K562 (cell line): ENCODE results near the gene F2RL1. TPM values are rescaled to one million over a fixed set of nuclear protein-coding genes. Genes with fewer than 3 reads are reported as not detected.

Experiments
- ATAC-seq: fragments of 200-7000 bp; cut with Tn5 transposase; 3 replicates; pipeline ENCODE4 v1.9.1; 2020; ENCODE audit warnings: moderate library complexity
- Bru-seq: library from RNA; stranded (reverse); fragments of 400-500 nt; gene quantifications from one replicate; lab custom pipeline; 2021; lab: Mats Ljungman, UMichigan
- BruChase-seq, 2 experiments: library from RNA; stranded (reverse); fragments of 400-500 nt; gene quantifications; one replicate each; lab custom pipeline; 2021; lab: Mats Ljungman, UMichigan
- BruUV-seq: library from RNA; stranded (reverse); fragments of 400-500 nt; replicated peaks from 2 replicates; lab custom pipeline; 2021; lab: Mats Ljungman, UMichigan
- CTCF ChIA-PET: fragments of 300-600 bp; formaldehyde crosslinking; extraction: SDS; loops from one replicate; lab custom pipeline; 2021; ENCODE audit warnings: low intra/inter-chr PET ratio; lab: Yijun Ruan, JAX
- POLR2A ChIA-PET: fragments of 300-600, 350-650 bp; sonication (Branson Sonifier 250); formaldehyde crosslinking; extraction: SDS; loops from one replicate; lab custom pipeline; 2021; ENCODE audit warnings: antibody characterized with exemption, inconsistent platforms; lab: Yijun Ruan, JAX
- DNase-seq, 4 experiments: peaks; one replicate each; pipeline versions ENCODE4 v3.0.0 to v3.0.0-alpha.2; 2011 to 2018; ENCODE audit warnings: low spot score in 3 of 4, mixed read lengths in 3 of 4; ENCODE audit errors: extremely low read depth in 1 of 4
- FAIRE-seq: peaks from 2 replicates; lab custom pipeline; 2011; peaks lifted over from hg19 to GRCh38; lab: Jason Lieb, UNC
- H2AFZ ChIP-seq: 2 replicates; pipeline ENCODE4 v1.6.0; 2011; ENCODE audit warnings: low read depth, low read length, control low read depth, inconsistent platforms
- H3K27ac ChIP-seq: fragments of 200-600 bp; 3 replicates; pipeline ENCODE4 v1.8.0; 2011; ENCODE audit warnings: low read depth, mild to moderate bottlenecking, control low read depth, inconsistent platforms, low read length, moderate library complexity, mixed read lengths; ENCODE audit errors: extremely low read depth
- H3K27me3 ChIP-seq, 2 experiments: fragments of 300-600 bp in 1 of 2; 2 replicates in 1 of 2; 3 replicates in 1 of 2; pipeline versions ENCODE4 v1.6.0 to v1.8.0; 2011; ENCODE audit warnings: inconsistent platforms in 2 of 2, low read length in 2 of 2, mild to moderate bottlenecking in 1 of 2, mixed read lengths in 1 of 2, moderate library complexity in 1 of 2; ENCODE audit not compliant: control insufficient read depth in 2 of 2, insufficient read depth in 2 of 2
- H3K36me3 ChIP-seq: fragments of 300-600 bp; 3 replicates; pipeline ENCODE4 v1.8.0; 2011; ENCODE audit warnings: mild to moderate bottlenecking, low read length, inconsistent platforms; ENCODE audit not compliant: control insufficient read depth, insufficient read depth
- H3K4me1 ChIP-seq, 2 experiments: fragments of 200-600 bp in 1 of 2; replicated peaks in 1 of 2; 2 replicates in 1 of 2; 3 replicates in 1 of 2; pipeline versions ENCODE4 v1.5.1 to v1.8.0; 2011; ENCODE audit warnings: inconsistent platforms in 2 of 2, low read length in 2 of 2, mild to moderate bottlenecking in 1 of 2, mixed read lengths in 1 of 2, moderate library complexity in 1 of 2; ENCODE audit not compliant: control insufficient read depth in 2 of 2, insufficient read depth in 2 of 2
- H3K4me2 ChIP-seq: 2 replicates; pipeline ENCODE4 v1.6.1; 2011; ENCODE audit warnings: low read length, control low read depth, inconsistent platforms, mixed read lengths; ENCODE audit not compliant: insufficient read depth
- H3K4me3 ChIP-seq: fragments of 200-600 bp; sonication (generic), shearing (Covaris generic); 2 replicates; pipeline ENCODE4 v1.5.1; 2016; ENCODE audit warnings: control low read depth, inconsistent platforms
- H3K79me2 ChIP-seq: fragments of 200-600 bp; 3 replicates; pipeline ENCODE4 v1.8.0; 2011; ENCODE audit warnings: low read length, inconsistent platforms; ENCODE audit not compliant: control insufficient read depth, insufficient read depth
- H3K9ac ChIP-seq, 2 experiments: 2 replicates each; pipeline versions ENCODE4 v1.6.0 to v1.6.1; 2011; ENCODE audit warnings: low read depth in 2 of 2, low read length in 2 of 2, control low read depth in 1 of 2, inconsistent platforms in 1 of 2, mild to moderate bottlenecking in 1 of 2, mixed read lengths in 1 of 2; ENCODE audit not compliant: insufficient read depth in 1 of 2
- H3K9me1 ChIP-seq: one replicate; pipeline ENCODE4 v1.6.0; 2011; ENCODE audit warnings: inconsistent platforms, mild to moderate bottlenecking, low read length, moderate library complexity; ENCODE audit not compliant: control insufficient read depth, insufficient read depth
- H3K9me3 ChIP-seq: replicated peaks from 2 replicates; pipeline ENCODE4 v1.5.1; 2011; ENCODE audit warnings: low read depth, low read length, inconsistent platforms; ENCODE audit not compliant: control insufficient read depth, insufficient read depth
- H4K20me1 ChIP-seq: replicated peaks from 2 replicates; pipeline ENCODE4 v1.6.1; 2011; ENCODE audit warnings: low read length, inconsistent platforms, mixed read lengths; ENCODE audit not compliant: control insufficient read depth, insufficient read depth
- CHD4 ChIP-seq: fragments of 200-600 bp; sonication (generic); IDR thresholded peaks from 3 replicates; pipeline ENCODE4 v1.6.1; 2012; ENCODE audit warnings: low read depth, mild to moderate bottlenecking, mixed read lengths, low read length, inconsistent platforms; ENCODE audit not compliant: insufficient read depth, insufficient replicate concordance, poor library complexity, severe bottlenecking
- COPS2 ChIP-seq: fragments of 450-650 bp; conservative IDR thresholded peaks from 2 replicates; pipeline ENCODE4 v1.6.1; 2016; ENCODE audit warnings: mild to moderate bottlenecking, moderate library complexity
- MYBL2 ChIP-seq, 2 experiments: fragments of 450-650 bp in 1 of 2; sonication (generic) in 1 of 2; formaldehyde crosslinking in 1 of 2; IDR thresholded peaks; 2 replicates each; pipeline versions ENCODE4 v1.6.1 to v1.8.1; 2017 to 2022; ENCODE audit warnings: borderline replicate concordance in 1 of 2, inconsistent platforms in 1 of 2, low read depth in 1 of 2, mild to moderate bottlenecking in 1 of 2, missing genetic modification reagents in 1 of 2, moderate library complexity in 1 of 2
- NRF1 ChIP-seq, 2 experiments: fragments of 450-650 bp; IDR thresholded peaks in 1 of 2; conservative IDR thresholded peaks in 1 of 2; 2 replicates each; pipeline ENCODE4 v1.6.1; 2014; ENCODE audit warnings: mild to moderate bottlenecking in 2 of 2
- POLR2AphosphoS5 ChIP-seq: IDR thresholded peaks from 2 replicates; pipeline ENCODE4 v1.6.1; 2011; ENCODE audit warnings: mild to moderate bottlenecking, low read depth, low read length, moderate library complexity; ENCODE audit not compliant: control insufficient read depth, insufficient read depth
- RBM15 ChIP-seq: fragments of 200-400 bp; formaldehyde crosslinking; IDR thresholded peaks from 2 replicates; pipeline ENCODE4 v1.6.1; 2018; ENCODE audit warnings: mild to moderate bottlenecking, low read length, moderate library complexity; ENCODE audit not compliant: insufficient read depth
- ZNF121 ChIP-seq: sonication (generic); formaldehyde crosslinking; conservative IDR thresholded peaks from 2 replicates; pipeline ENCODE4 v1.8.0; 2022; ENCODE audit warnings: missing genetic modification reagents
- ZNF830 ChIP-seq: fragments of 250-450 bp; sonication (Bioruptor Pico); IDR thresholded peaks from 2 replicates; pipeline ENCODE4 v1.5.0; 2021; ENCODE audit warnings: mild to moderate bottlenecking
- WGBS: fragments of 100-300 bp; shearing (Covaris generic); methylation state at CpG from one replicate; pipeline ENCODE4 v1.1.6; 2016; ENCODE audit warnings: low coverage, mixed read lengths; ENCODE audit not compliant: insufficient coverage; ENCODE audit errors: missing lambda C conversion rate; 5-methylcytosine and 5-hydroxymethylcytosine counted together
- in situ Hi-C: fragments of 300-500 bp; cut with MboI; formaldehyde crosslinking; loops from 4 replicates; pipeline ENCODE4 v1.15.0; 2018; ENCODE audit warnings: inconsistent platforms, mixed read lengths
- intact Hi-C: fragments of 100-400 bp; cut with micrococcal nuclease; formaldehyde crosslinking; loops from 2 replicates; pipeline ENCODE4 v1.14.2; 2022
- long read RNA-seq, 3 experiments: library from polyadenylated mRNA in 2 of 3; library from RNA in 1 of 3; unstranded in 2 of 3; stranded (forward) in 1 of 3; transcript quantifications; one replicate each; pipeline ENCODE4 v2.0.0, GENCODE V29; 2019 to 2022
- polyA minus RNA-seq, 3 experiments: library from RNA; depleted of rRNA, polyadenylated mRNA; stranded (reverse); fragments of >200 nt; gene quantifications; 2 replicates each; pipeline ENCODE4 v1.2.3, GENCODE V29; 2011
- polyA plus RNA-seq, 8 experiments: library from polyadenylated mRNA; depleted of rRNA in 4 of 8; stranded (reverse) in 5 of 8; unstranded in 3 of 8; fragments of >200 nt; fragmentation: Nextera tagmentation in 2 of 8; fragmentation: Illumina TruSeq in 1 of 8; extraction: Ambion mirVana in 2 of 8; extraction: Trizol in 1 of 8; gene quantifications; 2 replicates each; pipeline versions ENCODE4 v1.2.1 to v1.2.3, GENCODE V29; 2011 to 2014; ENCODE audit warnings: inconsistent platforms in 1 of 8, missing spikeins in 1 of 8
- total RNA-seq, 7 experiments: library from RNA; depleted of rRNA in 6 of 7; stranded (reverse); fragments of >200 nt in 6 of 7; fragmentation: Illumina TruSeq in 2 of 7; extraction: Trizol in 2 of 7; gene quantifications; 2 replicates each; pipeline versions ENCODE4 v1.2.1 to v1.2.3, GENCODE V29; 2011 to 2021; ENCODE audit warnings: low replicate concordance in 1 of 7
- TF ChIP-seq, protein P1 (sequence below): fragments of 450-650 bp; formaldehyde crosslinking; IDR thresholded peaks from 2 replicates; pipeline ENCODE4 v1.4.0; 2020; ENCODE audit warnings: mild to moderate bottlenecking, mixed read lengths

F2RL1 gene, protein sequence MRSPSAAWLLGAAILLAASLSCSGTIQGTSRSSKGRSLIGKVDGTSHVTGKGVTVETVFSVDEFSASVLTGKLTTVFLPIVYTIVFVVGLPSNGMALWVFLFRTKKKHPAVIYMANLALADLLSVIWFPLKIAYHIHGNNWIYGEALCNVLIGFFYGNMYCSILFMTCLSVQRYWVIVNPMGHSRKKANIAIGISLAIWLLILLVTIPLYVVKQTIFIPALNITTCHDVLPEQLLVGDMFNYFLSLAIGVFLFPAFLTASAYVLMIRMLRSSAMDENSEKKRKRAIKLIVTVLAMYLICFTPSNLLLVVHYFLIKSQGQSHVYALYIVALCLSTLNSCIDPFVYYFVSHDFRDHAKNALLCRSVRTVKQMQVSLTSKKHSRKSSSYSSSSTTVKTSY
- total RNA-seq (2011; cell fraction: chromatin; rRNA removed; ENCODE audit: low replicate concordance), result 0.30 and 0.42 TPM in 2 replicates
- total RNA-seq (2011; cell fraction: nucleolus; rRNA removed), result 0.50 and 1.2 TPM in 2 replicates
- total RNA-seq (2011; cell fraction: nucleoplasm; rRNA removed), result 0.22 and 0.84 TPM in 2 replicates
- 0.04 TPM in 1 of 2 replicates, not detected in the other for total RNA-seq (2014; rRNA removed)
- total RNA-seq (2014; rRNA removed; fragmentation: Illumina TruSeq; extraction: Trizol), result 0.26 TPM in 1 of 2 replicates, not detected in the other
- not detected in 2 replicates for total RNA-seq (2015; rRNA removed; fragmentation: Illumina TruSeq; extraction: Trizol)
- 0.22 and 0.27 TPM in 2 replicates for total RNA-seq (2021)
- 0.39 and 0.50 TPM in 2 replicates for polyA plus RNA-seq (2011; rRNA removed)
- polyA plus RNA-seq (2011; cell fraction: cytosol; rRNA removed), result 0.21 and 0.65 TPM in 2 replicates
- 0.06 and 0.44 TPM in 2 replicates for polyA plus RNA-seq (2011; cell fraction: nucleus; rRNA removed)
- polyA plus RNA-seq (2012), result 0.07 TPM in 1 of 2 replicates, not detected in the other
- 0.03 and 0.04 TPM in 2 replicates for polyA plus RNA-seq (2014; fragmentation: Illumina TruSeq; extraction: Trizol)
- polyA plus RNA-seq (2014; fragmentation: Nextera tagmentation; extraction: Ambion mirVana), result not detected
- not detected in 2 replicates for polyA plus RNA-seq (2014; rRNA removed)
- 0.39 and 0.60 TPM in 2 replicates for polyA minus RNA-seq (2011; rRNA and poly(A)+ RNA removed)
- polyA minus RNA-seq (2011; cell fraction: cytosol; rRNA and poly(A)+ RNA removed), result not detected in 2 replicates
- 0.13 TPM in 1 of 2 replicates, not detected in the other for polyA minus RNA-seq (2011; cell fraction: nucleus; rRNA and poly(A)+ RNA removed)
- percentile 29 among the genes with signal in this experiment for Bru-seq, nascent RNA
- percentile 27 among the genes with signal in this experiment for BruChase-seq, experiment 1, labeled RNA remaining after a 2-hour chase
- percentile 27 among the genes with signal in this experiment for BruChase-seq, experiment 2, labeled RNA remaining after a 6-hour chase
- long read RNA-seq, experiment 1, result 0 reads
- long read RNA-seq, experiment 2, result 0 reads
- long read RNA-seq, experiment 3, result 0 reads

DNA sequence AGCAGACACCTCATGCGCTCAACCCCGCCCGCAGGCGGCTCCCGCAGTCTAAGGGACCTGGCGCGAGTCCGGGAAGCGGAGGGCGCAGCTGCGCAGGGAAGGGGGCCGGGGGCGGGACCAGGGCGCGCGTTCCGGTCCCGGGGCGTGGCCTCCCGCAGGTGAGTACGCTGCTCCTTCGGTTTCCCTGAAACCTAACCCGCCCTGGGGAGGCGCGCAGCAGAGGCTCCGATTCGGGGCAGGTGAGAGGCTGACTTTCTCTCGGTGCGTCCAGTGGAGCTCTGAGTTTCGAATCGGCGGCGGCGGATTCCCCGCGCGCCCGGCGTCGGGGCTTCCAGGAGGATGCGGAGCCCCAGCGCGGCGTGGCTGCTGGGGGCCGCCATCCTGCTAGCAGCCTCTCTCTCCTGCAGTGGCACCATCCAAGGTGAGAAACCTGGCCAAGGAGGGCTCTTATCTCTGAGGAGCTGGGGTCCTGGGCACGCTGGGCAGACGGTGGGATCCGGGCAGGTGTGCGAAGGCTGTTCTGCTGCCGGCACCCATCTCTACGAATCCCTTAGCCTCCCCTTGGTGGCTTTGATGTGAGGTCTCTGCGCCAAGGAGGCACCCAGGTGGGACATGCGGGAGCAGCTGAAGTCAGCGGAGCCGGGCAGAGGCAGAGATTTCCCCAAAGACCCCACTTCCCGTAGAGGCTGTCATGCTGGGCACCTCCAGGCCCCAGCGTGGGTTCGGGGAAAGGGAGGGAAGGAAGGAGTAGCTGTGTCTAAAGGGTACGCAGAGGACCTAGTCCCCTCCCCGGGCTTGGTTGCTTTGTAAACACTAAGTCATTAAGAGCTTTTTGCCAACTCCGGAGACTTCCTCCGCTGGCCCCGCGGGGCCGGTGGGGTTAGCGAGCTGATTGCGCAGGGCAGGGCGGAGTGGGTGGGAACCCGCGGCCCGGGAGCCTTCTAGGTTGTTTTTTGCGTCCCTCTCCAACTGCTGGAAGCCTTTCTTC, at the start of gene F2RL1:
TSS of gene F2RL1 (plus strand) at position 187 of the 988 bp plus-strand sequence. CDS start at position 340, 153 bp downstream.
- BruUV-seq, result no TSS peak
- no peaks in the 10 kb centered on the region for H3K36me3 ChIP-seq
- WGBS, result 20% methylated on average over 62 of the region's 72 CpGs
- H2AFZ ChIP-seq, result peak within 1 kb of the TSS; percentile 32; the same call in 1 of the 2 replicates
- H3K4me2 ChIP-seq, result peak within 1 kb of the TSS; percentile 24
- peak within 1 kb of the TSS in 1 of 2 experiments; percentile 85; a peak in 2 of 4 replicates for H3K9ac ChIP-seq
- DNase-seq, result peak; percentile 52 to 88 (median 72)
- H3K4me3 ChIP-seq, result peak within 1 kb of the TSS; percentile 35
- FAIRE-seq, result no peak
- peak; percentile 88 for ATAC-seq
- ChIA-PET CTCF (no interaction called here), POLR2A (interaction anchor here (1.2 kb wide), 1 partner anchor 13 kb away, joined by 3 read pairs; no protein-coding TSS in a partner anchor)
- H3K9me3 ChIP-seq, result no peaks in the 10 kb centered on the region
- intact Hi-C loops, result no loop called here
- H3K27me3 ChIP-seq, result peaks cover 15 to 41% of the 10 kb centered on the region in 2 experiments; a peak in 4 of 5 replicates
- H4K20me1 ChIP-seq, result 0 out of 2 replicates have a peak, but pooled peaks cover 4% of the 10 kb centered on the region
- H3K79me2 ChIP-seq, result no peaks in the 10 kb centered on the region
- in situ Hi-C loops, result no loop called here
- peaks cover 0 to 15% of the 10 kb centered on the region in 2 experiments; a peak in 3 of 5 replicates for H3K4me1 ChIP-seq
- H3K9me1 ChIP-seq, result no peaks in the 10 kb centered on the region
- H3K27ac ChIP-seq, result no peak within 1 kb of the TSS
- TF ChIP-seq POLR2AphosphoS5 (no peak), MYBL2 (IDR thresholded peaks at IDR 0.05; ENCODE audit: low read depth) (no peak), MYBL2 (CRISPR knock-in tag; IDR thresholded peaks at IDR 0.05; ENCODE audit: borderline replicate concordance) (no peak), CHD4 (no peak), RBM15 (no peak), NRF1 (conservative IDR thresholded peaks at IDR 0.05 in 1 of 2, IDR thresholded peaks at IDR 0.05 in 1 of 2) (peak; percentile 78 to 82), ZNF121 (CRISPR knock-in tag) (no peak), COPS2 (no peak), ZNF830 (CRISPR knock-in tag) (no peak)
- TF ChIP-seq, protein P1, sequence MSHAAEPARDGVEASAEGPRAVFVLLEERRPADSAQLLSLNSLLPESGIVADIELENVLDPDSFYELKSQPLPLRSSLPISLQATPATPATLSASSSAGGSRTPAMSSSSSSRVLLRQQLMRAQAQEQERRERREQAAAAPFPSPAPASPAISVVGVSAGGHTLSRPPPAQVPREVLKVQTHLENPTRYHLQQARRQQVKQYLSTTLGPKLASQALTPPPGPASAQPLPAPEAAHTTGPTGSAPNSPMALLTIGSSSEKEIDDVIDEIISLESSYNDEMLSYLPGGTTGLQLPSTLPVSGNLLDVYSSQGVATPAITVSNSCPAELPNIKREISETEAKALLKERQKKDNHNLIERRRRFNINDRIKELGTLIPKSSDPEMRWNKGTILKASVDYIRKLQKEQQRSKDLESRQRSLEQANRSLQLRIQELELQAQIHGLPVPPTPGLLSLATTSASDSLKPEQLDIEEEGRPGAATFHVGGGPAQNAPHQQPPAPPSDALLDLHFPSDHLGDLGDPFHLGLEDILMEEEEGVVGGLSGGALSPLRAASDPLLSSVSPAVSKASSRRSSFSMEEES (CRISPR knock-in tag), result no peak
